LNCaP clone FGC (cell line): ENCODE measurements around the gene FOXR1.
"Not testable (repeated sequence)": the region's sequence is repeated elsewhere in the genome, so short reads cannot be mapped to it uniquely, and the experiment has no call there.

Source experiments
- DNase-seq: peaks from one replicate; pipeline ENCODE4 v3.0.0-alpha.2; 2011; ENCODE audit warnings: low read depth
- H3K4me3 ChIP-seq: 2 replicates; pipeline ENCODE4 v1.5.1; 2011; ENCODE audit warnings: mild to moderate bottlenecking, low read depth, low read length, control low read depth
- CTCF ChIP-seq: IDR thresholded peaks from 2 replicates; pipeline ENCODE4 v1.5.1; 2012; ENCODE audit warnings: mild to moderate bottlenecking; ENCODE audit not compliant: control insufficient read depth, insufficient read depth; ENCODE audit errors: extremely low read depth

Gene FOXR1

GRCh38 chr11:119015054-119015611 is 43.6 kb downstream of the FOXR1 start:
- DNase-seq, result no peak
- peak; percentile 33; the same call in 1 of the 2 replicates for TF ChIP-seq CTCF
- no peak overlapping the region for H3K4me3 ChIP-seq

- TF ChIP-seq CTCF, result no peak
- DNase-seq, result no peak
- peak overlapping the region; percentile 98 for H3K4me3 ChIP-seq
Measured at GRCh38 chr11:119016216-119017009, 44.9 kb downstream of the FOXR1 start.

GRCh38 chr11:119017377-119017776 is 45.8 kb downstream of the FOXR1 start:
- DNase-seq, result not testable (repeated sequence)
- peak overlapping the region; percentile 98 for H3K4me3 ChIP-seq

GRCh38 chr11:119018074-119018938 is 46.7 kb downstream of the FOXR1 start, which contains the start of the genes RPS25 and TRAPPC4:
Gene RPS25 (minus strand): TSS chr11:119018343. CDS start chr11:119018284, 59 bp downstream.
Gene TRAPPC4 (plus strand): TSS chr11:119018766. CDS start chr11:119018796, 30 bp downstream.
- TF ChIP-seq CTCF, result 0 out of 2 replicates have a peak, but pooled peaks have one; percentile 1
- peak; percentile 94 for DNase-seq

GRCh38 chr11:119019996-119020395 is 48.4 kb downstream of the FOXR1 start:
- no peak for DNase-seq
- no peak for TF ChIP-seq CTCF
- peak overlapping the region; percentile 98 for H3K4me3 ChIP-seq

More at GRCh38 chr11:119018074-119018938, 46.7 kb downstream of the FOXR1 start, which contains the start of the genes RPS25 and TRAPPC4:
- peak within 1 kb of the TSS; percentile 98 for H3K4me3 ChIP-seq

- TF ChIP-seq CTCF, result no peak
- no peak for DNase-seq
- H3K4me3 ChIP-seq, result no peak overlapping the region
Measured at GRCh38 chr11:119021631-119022030, 50.1 kb downstream of the FOXR1 start.

GRCh38 chr11:119023741-119024140 is 52.2 kb downstream of the FOXR1 start:
- no peak for DNase-seq
- TF ChIP-seq CTCF, result no peak
- no peak overlapping the region for H3K4me3 ChIP-seq
